Panc1 (cell line): Measurements from ENCODE around the gene PARVB. TPM values are rescaled to one million over a fixed set of nuclear protein-coding genes. Genes with fewer than 3 reads are reported as not detected.

Experiments used
- ATAC-seq: fragments of 200-7000 bp; cut with Tn5 transposase; 2 replicates; pipeline ENCODE4 v1.9.1; 2020; ENCODE audit warnings: mild to moderate bottlenecking, moderate library complexity
- BruUV-seq: library from RNA; stranded (reverse); fragments of 400-500 nt; replicated peaks from 2 replicates; lab custom pipeline; 2021; lab: Mats Ljungman, UMichigan
- CTCF ChIA-PET: fragments of 300-600 bp; sonication (Branson Sonifier 250); formaldehyde crosslinking; loops from one replicate; lab custom pipeline; 2022; ENCODE audit warnings: antibody characterized with exemption; lab: Charles Lee
- POLR2A ChIA-PET: fragments of 300-600 bp; sonication (Branson Sonifier 250); formaldehyde crosslinking; loops from one replicate; lab custom pipeline; 2022; ENCODE audit warnings: antibody characterized with exemption; lab: Charles Lee
- DNase-seq: peaks from one replicate; pipeline ENCODE4 v3.0.0-alpha.2; 2010; ENCODE audit warnings: low read depth, low spot score
- H3K27ac ChIP-seq: 2 replicates; pipeline ENCODE4 v1.5.1; 2011; ENCODE audit warnings: mild to moderate bottlenecking, low read length, inconsistent platforms
- H3K27me3 ChIP-seq: fragments of 200-500 bp; sonication (Bioruptor generic); 2 replicates; pipeline ENCODE4 v1.6.0; 2014; ENCODE audit warnings: low read length, inconsistent platforms; ENCODE audit not compliant: control insufficient read depth, insufficient read depth
- H3K36me3 ChIP-seq: fragments of 200-500 bp; sonication (Bioruptor generic); 2 replicates; pipeline ENCODE4 v1.5.1; 2014; ENCODE audit warnings: inconsistent platforms, mild to moderate bottlenecking, low read length, moderate library complexity; ENCODE audit not compliant: control insufficient read depth, insufficient read depth
- H3K4me1 ChIP-seq: 2 replicates; pipeline ENCODE4 v1.5.1; 2011; ENCODE audit warnings: inconsistent platforms, mild to moderate bottlenecking, low read length, moderate library complexity; ENCODE audit not compliant: control insufficient read depth, insufficient read depth
- H3K4me3 ChIP-seq, 2 experiments: 2 replicates each; pipeline ENCODE4 v1.5.1; 2011 to 2012; ENCODE audit warnings: low read depth in 2 of 2, low read length in 2 of 2, mild to moderate bottlenecking in 2 of 2, inconsistent platforms in 1 of 2, moderate library complexity in 1 of 2
- H3K9me3 ChIP-seq: fragments of 200-500 bp; sonication (Bioruptor generic); 2 replicates; pipeline ENCODE4 v1.5.1; 2014; ENCODE audit warnings: low read depth, mild to moderate bottlenecking, inconsistent platforms, low read length, moderate library complexity; ENCODE audit not compliant: control insufficient read depth, insufficient read depth
- POLR2AphosphoS5 ChIP-seq: IDR thresholded peaks from 2 replicates; pipeline ENCODE4 v1.6.1; 2012; ENCODE audit warnings: mild to moderate bottlenecking, low read depth, low read length, moderate library complexity
- SIN3A ChIP-seq: IDR thresholded peaks from 2 replicates; pipeline ENCODE4 v1.6.1; 2012; ENCODE audit warnings: low read depth, mild to moderate bottlenecking, low read length, moderate library complexity, borderline replicate concordance; ENCODE audit not compliant: insufficient read depth
- TCF7L2 ChIP-seq: IDR thresholded peaks from 2 replicates; pipeline ENCODE4 v1.6.1; 2011; ENCODE audit warnings: mild to moderate bottlenecking, low read depth, low read length, inconsistent platforms
- in situ Hi-C: cut with HindIII; loops from 2 replicates; pipeline ENCODE4 v1.10.0; 2016; ENCODE audit warnings: low sequenced_read_pairs, low pct_unique_long_range_greater_than_20kb
- intact Hi-C: fragments of 100-400 bp; cut with micrococcal nuclease; formaldehyde crosslinking; loops from one replicate; pipeline ENCODE4 v1.10.0; 2022; ENCODE audit not compliant: unreplicated experiment
- total RNA-seq: library from RNA; stranded (reverse); gene quantifications from one replicate; pipeline ENCODE4 v1.2.1, GENCODE V29; 2021; ENCODE audit not compliant: unreplicated experiment
- TF ChIP-seq, protein P1 (sequence below), 2 experiments: IDR thresholded peaks; 2 replicates each; pipeline ENCODE4 v1.6.1; 2011 to 2012; ENCODE audit warnings: low read depth in 2 of 2, control low read depth in 1 of 2, low read length in 1 of 2, mild to moderate bottlenecking in 1 of 2, moderate library complexity in 1 of 2; ENCODE audit not compliant: insufficient read depth in 1 of 2
- TF ChIP-seq, protein P2 (sequence below): fragments of 450-650 bp; IDR thresholded peaks from 2 replicates; pipeline ENCODE4 v1.5.1; 2017; ENCODE audit warnings: mild to moderate bottlenecking

The PARVB gene
- total RNA-seq, 1 experiment from 2014 or later, result 28.1 TPM

DNA sequence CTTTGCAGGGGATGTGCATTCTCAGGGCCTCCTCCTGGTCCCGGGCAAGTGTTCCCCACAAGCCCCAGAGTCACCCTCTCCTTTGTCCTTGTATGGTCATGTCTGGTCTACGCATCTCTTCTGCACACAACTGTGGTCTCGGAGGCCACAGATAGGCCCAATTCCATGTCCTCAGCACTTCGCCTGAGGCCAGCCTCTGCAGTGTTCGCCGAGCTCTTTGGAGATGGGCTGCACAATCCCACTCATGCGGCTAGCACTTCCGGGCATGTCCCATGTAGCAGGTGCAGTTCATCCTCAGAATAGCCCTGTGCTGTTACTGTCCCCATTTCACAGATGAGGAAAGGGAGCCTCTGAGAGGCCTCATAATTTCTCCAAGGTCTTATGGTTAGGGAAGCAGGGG is 164.2 kb downstream of the PARVB start:
- BruUV-seq, result no TSS peak
- H3K4me1 ChIP-seq, result 0 out of 2 replicates have a peak, but pooled peaks cover under 1% of the 10 kb centered on the region
- no peak overlapping the region for H3K27ac ChIP-seq
- no peak overlapping the region for H3K4me3 ChIP-seq
- POLR2A ChIA-PET, result no interaction called here
- no peaks in the 10 kb centered on the region for H3K36me3 ChIP-seq
- intact Hi-C loops (no loop called here), in situ Hi-C loops (no loop called here)
- no peak for ATAC-seq
- no peak for DNase-seq
- H3K27me3 ChIP-seq, result no peaks in the 10 kb centered on the region
- CTCF ChIA-PET, result interaction anchor here (0.5 kb wide), 1 partner anchor 416 kb away, joined by 6 read pairs; no protein-coding TSS in a partner anchor
- no peaks in the 10 kb centered on the region for H3K9me3 ChIP-seq
- TF ChIP-seq, protein P1, sequence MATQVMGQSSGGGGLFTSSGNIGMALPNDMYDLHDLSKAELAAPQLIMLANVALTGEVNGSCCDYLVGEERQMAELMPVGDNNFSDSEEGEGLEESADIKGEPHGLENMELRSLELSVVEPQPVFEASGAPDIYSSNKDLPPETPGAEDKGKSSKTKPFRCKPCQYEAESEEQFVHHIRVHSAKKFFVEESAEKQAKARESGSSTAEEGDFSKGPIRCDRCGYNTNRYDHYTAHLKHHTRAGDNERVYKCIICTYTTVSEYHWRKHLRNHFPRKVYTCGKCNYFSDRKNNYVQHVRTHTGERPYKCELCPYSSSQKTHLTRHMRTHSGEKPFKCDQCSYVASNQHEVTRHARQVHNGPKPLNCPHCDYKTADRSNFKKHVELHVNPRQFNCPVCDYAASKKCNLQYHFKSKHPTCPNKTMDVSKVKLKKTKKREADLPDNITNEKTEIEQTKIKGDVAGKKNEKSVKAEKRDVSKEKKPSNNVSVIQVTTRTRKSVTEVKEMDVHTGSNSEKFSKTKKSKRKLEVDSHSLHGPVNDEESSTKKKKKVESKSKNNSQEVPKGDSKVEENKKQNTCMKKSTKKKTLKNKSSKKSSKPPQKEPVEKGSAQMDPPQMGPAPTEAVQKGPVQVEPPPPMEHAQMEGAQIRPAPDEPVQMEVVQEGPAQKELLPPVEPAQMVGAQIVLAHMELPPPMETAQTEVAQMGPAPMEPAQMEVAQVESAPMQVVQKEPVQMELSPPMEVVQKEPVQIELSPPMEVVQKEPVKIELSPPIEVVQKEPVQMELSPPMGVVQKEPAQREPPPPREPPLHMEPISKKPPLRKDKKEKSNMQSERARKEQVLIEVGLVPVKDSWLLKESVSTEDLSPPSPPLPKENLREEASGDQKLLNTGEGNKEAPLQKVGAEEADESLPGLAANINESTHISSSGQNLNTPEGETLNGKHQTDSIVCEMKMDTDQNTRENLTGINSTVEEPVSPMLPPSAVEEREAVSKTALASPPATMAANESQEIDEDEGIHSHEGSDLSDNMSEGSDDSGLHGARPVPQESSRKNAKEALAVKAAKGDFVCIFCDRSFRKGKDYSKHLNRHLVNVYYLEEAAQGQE (IDR thresholded peaks at IDR 0.05; ENCODE audit: insufficient read depth in 1 of 2, low read depth in 2 of 2, low read length in 1 of 2), result no peak
- TF ChIP-seq POLR2AphosphoS5 (no peak), TCF7L2 (no peak), SIN3A (no peak)
- TF ChIP-seq, protein P2, sequence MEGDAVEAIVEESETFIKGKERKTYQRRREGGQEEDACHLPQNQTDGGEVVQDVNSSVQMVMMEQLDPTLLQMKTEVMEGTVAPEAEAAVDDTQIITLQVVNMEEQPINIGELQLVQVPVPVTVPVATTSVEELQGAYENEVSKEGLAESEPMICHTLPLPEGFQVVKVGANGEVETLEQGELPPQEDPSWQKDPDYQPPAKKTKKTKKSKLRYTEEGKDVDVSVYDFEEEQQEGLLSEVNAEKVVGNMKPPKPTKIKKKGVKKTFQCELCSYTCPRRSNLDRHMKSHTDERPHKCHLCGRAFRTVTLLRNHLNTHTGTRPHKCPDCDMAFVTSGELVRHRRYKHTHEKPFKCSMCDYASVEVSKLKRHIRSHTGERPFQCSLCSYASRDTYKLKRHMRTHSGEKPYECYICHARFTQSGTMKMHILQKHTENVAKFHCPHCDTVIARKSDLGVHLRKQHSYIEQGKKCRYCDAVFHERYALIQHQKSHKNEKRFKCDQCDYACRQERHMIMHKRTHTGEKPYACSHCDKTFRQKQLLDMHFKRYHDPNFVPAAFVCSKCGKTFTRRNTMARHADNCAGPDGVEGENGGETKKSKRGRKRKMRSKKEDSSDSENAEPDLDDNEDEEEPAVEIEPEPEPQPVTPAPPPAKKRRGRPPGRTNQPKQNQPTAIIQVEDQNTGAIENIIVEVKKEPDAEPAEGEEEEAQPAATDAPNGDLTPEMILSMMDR, result no peak

DNA sequence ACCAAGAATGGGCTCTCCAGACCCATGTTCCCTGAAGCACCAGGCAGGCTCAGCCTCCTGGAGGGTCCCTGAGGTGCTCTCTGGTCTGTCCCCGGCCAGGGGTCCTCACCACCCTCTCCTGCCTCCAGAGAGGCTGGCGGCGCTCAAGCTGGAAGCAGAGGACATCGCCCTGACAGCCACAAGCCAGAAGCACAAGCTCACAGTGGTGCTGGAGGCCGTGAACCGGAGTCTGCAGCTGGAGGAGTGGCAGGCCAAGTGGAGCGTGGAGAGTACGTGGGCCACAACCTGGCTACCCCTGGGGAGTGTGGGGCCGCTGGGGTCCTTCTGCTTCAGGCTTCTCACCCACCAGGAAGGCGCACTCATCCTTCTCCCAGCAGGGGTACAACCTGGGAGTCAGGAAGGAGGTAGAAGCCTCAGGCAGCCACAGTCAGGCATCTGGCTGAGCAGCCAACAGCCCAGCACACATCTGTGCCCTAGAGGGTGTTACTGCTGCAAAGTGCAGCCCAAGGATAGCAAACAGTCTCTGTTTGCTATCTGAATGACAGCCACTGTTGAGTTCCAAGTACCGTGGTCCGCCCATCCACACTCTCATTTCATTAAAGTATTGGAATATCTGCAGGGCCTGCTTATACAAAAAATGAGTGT is 165.0 kb downstream of the PARVB start:
- BruUV-seq, result no TSS peak
- intact Hi-C loops, result no loop called here
- no peak overlapping the region for H3K27ac ChIP-seq
- H3K4me3 ChIP-seq, result no peak overlapping the region
- ATAC-seq (no peak), DNase-seq (no peak)
- H3K27me3 ChIP-seq, result no peaks in the 10 kb centered on the region
- H3K4me1 ChIP-seq, result 0 out of 2 replicates have a peak, but pooled peaks cover 3% of the 10 kb centered on the region
- ChIA-PET CTCF (no interaction called here), POLR2A (no interaction called here)
- in situ Hi-C loops, result no loop called here
- no peaks in the 10 kb centered on the region for H3K36me3 ChIP-seq
- H3K9me3 ChIP-seq, result no peaks in the 10 kb centered on the region
- TF ChIP-seq, protein P2, result no peak
- TF ChIP-seq, protein P1 (IDR thresholded peaks at IDR 0.05; ENCODE audit: insufficient read depth in 1 of 2, low read depth in 2 of 2, low read length in 1 of 2), result no peak
- TF ChIP-seq SIN3A, result no peak
- no peak for TF ChIP-seq TCF7L2
- no peak for TF ChIP-seq POLR2AphosphoS5
